ENCODE results near the gene BFAR.

DNA sequence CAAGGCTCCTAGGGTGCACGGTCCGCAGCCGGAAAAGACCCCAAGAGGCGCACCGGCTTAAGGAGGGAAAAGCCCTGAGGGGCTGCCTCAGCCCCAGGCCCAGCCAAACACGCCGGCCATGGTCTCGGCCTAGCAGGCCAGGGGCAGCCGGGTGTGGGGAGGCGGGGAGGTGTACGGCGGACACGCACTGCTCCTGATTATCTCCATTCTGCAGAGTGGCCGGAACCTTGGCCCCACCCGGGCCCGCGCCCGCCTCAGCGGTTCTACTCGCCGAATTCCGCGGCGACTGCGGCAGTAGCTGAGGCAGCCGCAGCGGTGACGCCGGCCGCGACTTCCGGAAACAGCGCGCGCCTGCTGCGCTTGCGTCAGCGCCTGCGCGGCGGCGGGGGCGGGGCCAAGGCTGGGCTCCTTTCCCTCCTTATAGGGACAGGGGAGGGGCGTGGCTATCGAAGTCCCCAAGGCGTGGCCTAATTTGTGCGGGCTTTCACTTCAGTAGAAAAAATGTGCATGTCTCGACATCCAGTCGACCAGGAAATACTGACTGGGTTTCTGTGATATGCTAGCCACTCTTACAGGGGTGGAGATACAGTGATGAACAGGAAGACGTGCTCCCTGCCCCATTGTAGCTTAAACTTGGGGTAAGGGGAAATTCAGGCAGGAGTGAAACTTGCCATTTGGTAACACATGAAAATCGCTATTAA, 2.7 kb upstream of the BFAR start, which contains the start of gene PARN:
- no peak for TF ChIP-seq CTCF (IDR thresholded peaks at IDR 0.05)
- no peak for TF ChIP-seq EZH2 (IDR thresholded peaks at IDR 0.05; ENCODE audit: borderline replicate concordance, insufficient read depth, low read depth, low read length, poor library complexity, severe bottlenecking)

All from B cell (primary cell).